HG03135 (cell line): ENCODE results near the gene PAQR5.
"Not testable (repeated sequence)": the region's sequence is repeated elsewhere in the genome, so short reads cannot be mapped to it uniquely, and the experiment has no call there.

ENCODE experiments used
- ATAC-seq: cut with Tn5 transposase; IDR thresholded peaks from one replicate; pipeline ENCODE4 v1.9.1; 2021; ENCODE audit warnings: mild to moderate bottlenecking, moderate library complexity; ENCODE audit not compliant: unreplicated experiment

PAQR5 gene

DNA sequence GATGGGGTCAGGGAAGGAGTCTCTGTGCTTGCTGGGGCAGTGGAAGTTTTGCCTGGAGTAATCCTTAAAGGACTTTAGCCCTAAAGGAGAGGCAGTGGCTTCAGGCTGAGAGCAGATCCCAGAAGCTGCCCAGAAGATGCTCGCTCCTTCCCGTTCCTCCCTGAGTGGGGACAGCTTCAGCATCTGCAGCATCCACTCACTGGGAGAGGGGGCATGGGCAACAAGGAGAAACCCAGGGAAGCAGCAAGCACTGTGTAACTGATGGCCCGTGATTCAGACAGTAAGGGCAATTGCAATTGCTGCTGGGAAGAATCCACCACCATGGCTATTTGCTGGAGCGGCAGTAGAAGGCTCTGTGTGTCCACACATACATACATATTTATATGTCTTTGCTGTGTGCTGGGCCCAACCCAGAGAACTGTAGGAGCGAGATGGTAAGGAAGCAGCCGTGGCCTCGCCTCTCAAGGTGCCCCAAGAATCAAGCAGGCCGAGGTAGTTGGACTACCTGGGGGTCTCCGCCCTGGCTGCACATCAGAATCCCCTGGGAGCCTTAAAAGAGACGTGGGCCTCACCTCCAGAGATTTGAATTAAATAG is 5.8 kb upstream of the PAQR5 start:
- no peak for ATAC-seq

DNA sequence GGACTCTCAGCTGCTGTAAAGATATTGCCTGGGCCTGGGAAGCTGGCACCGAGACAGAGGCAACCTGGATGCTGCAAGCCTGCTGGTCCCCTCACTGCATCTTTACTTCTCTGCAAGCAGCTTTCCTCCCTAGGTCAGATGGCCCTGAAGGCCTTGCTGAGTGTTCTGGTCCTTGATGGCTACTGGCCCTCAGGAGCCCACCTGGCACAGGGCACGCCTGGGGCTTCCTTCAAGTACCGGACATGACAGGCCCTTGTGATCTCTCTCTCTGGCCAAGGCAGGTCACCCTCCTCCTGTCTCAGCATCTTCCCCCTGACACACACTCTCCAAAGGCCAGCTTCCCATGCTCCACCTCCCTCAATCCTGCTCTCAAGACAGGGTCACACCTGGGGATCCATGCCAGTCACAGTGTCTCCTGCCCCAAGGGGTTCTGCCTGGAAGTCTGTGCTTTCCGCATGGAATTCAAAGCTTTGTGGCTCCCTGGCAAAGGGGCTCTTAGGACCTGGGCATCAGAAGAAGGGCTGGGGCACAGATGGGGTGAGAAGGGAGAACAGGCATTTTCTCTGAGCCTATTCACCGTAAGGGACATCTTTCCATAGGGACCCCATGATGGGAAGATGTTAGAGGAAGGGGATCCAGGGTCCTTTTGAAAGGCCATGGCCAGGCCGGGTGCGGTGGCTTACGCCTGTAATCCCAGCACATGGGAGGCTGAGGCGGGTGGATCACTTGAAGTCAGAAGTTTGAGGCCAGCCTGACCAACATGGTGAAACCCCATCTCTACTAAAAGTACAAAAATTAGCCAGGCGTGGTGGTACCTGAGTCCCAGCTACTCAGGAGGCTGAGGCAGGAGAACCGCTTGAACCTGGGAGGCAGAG is 4.7 kb upstream of the PAQR5 start:
- ATAC-seq: no peak

DNA sequence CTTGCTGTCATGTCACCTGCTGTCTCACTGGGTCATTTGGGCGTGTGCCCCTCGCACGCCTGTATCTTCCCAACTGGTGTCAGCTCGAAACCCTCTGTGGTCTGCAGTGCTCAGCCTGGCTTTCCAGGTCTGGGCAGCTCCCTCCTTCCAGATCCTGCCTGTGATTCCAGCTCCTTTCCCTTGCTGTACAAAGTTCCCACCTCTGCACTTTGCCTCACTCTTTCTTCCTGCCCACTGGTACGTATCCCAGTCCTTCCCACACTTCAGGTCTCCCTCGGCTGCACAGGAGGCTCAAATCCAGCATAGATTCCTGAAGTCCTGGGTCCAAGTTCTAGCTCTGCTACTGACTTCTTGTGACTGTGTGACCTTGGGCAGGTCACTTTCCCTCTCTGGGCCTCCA is 2.1 kb upstream of the PAQR5 start:
- no peak for ATAC-seq

DNA sequence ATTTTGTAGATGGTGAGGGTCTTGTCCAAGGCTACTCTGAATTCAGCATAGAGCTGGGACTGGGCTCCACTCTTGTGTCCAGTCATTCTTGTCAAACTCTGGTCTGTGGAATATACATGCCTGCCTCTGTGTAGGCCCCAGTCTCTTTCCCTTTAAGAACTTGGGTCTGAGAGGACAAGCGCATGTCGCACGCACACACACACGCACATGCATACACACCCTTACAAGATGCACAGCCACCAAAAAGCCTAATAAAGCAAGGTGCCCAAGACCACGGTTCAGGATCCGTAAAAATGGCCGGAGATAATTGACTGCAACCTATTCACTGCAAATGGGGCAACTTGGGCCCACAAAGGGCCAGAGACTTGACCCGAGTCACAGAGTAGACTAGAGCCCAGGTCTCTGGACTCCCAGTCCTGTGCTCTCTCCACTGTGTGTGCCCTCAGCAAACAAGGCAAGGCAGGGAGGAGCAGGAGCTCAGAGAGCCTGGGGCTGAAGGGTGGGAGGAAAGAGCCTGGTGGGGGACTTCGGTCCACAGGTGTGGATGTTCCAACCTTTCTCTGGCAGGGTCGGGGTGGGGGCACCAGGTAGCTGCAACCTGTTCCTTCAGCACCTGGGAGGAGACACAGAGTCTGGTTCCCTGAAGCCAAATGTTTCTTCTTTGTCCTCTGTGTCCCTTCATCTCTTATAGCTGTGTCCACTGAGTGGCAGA is 914 bp upstream of the PAQR5 start:
- no peak for ATAC-seq

DNA sequence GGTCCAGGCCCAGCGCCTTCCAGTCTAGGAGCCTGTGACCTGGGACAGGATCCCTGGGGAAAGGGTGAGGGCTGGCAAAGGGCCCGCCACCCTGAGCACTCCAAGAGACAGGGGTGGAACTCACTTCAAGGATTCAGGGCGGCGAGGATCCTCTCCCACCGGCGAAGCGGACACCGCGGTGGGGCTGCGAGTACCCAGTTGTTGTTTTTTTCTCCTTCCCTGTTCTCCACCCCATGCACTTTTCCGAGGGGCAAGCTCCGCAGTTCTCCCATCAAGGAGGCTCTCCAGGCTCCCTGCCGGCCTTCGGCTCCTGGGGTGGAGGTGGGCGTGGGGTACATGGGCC is 387 bp upstream of the PAQR5 start:
- ATAC-seq: no peak

DNA sequence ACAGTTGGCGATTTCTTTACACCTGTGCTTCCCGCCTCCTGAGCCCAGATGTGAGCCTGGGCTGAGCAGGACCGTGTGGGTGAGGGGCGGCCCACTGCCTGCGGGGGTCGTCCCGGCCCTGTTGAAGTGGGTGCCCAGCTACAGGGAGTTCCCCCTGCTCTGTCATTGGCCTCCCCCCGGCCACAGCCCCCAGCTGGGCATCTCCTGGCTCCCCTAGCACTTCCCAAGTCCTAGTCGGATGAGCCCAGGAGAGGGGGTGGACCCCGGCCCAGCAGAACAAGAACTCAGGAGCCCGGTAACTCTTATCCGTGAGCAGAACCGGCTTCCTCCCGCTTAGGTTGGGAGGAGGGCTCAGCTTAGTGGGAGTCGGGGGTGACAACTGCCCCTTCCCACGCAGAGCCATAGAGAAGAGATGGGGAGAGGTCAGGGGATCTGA is 757 bp downstream of the PAQR5 start:
- ATAC-seq: no peak

DNA sequence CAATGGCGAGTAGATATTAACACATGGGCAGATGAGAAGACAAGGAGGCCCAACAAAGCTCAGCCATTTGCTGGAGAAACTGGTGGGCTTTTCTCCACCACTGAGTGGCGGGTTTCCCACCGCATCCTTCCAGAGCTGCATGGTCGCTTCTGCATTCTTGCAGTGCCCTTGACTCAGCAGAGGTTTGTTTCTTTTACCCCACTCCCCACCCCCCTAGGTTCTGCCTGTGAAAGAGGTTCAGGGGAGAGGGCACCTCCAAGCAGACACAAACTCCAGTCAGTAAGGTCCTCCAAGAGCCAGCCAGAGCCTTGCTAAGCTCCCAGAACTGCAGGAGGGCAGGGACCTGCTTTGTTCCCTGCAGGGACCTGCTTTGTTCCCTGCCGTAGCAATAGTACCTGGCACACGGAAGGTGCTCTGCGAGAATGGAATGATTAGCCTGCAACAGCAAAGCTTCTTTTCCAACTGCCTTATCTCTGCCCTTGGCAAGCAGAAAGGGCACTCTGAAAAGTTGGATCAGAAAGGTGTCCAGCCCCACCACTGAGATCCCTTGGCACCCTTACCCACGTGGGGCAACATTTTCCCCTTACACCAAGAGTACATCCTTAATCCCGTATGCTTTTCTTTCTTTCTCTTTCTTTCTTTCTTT is 1.4 kb downstream of the PAQR5 start:
- ATAC-seq: no peak

DNA sequence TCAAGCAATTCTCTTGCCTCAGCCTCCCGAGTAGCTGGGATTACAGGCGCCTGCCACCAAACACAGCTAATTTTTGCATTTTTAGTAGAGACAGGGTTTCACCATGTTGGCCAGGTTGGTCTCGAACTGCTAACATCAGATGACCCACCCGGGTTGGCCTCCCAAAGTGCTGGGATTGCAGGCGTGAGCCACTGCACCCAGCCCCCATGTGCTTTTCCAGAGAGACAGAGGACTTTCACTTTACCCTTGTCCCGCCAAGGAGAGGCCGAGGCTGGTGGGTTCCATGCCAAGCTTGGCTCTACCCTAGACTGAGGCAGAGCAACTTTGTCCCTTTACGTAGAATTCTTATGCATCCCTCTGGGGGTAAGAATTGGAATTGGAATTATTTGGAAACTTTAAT is 2.4 kb downstream of the PAQR5 start:
- ATAC-seq: not testable (repeated sequence)

DNA sequence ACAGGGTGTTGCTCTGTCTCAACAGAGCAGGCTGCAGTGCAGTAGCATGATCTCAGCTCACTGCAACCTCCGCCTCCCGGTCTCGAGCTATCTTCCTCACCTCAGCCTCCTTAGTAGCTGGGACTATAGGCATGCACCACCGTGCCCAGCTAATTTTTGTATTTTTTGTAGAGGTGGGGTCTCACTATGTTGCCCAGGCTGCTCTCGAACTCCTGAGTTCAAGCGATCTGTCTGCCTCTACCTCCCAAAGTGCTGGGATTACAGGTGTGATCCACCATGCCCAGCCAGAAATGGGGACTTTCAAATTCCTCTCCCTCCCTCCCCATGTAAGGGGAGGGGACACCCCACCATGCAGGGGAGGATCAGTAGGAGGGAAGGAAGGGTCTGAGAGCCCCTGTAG is 3.4 kb downstream of the PAQR5 start:
- ATAC-seq: not testable (repeated sequence)

DNA sequence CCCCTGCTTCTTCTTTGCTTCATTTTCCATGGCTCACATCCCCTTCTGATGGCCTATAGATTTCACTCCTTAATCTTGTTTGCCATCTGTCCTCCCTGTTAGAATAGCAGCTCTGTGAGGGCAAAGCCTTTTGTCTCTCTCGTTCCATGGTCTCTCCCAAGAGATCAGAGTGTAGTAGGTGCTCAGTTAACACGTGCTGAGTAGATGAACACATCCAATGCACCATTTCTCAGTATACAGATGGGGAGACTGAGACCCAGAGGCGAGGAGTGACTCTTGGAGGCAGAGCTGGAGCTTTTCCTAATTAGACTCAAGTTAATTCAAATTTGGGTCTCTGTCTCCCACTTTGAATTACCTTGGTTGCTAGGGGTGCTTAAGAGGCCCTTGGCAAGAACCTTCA is 4.2 kb downstream of the PAQR5 start:
- no peak for ATAC-seq

DNA sequence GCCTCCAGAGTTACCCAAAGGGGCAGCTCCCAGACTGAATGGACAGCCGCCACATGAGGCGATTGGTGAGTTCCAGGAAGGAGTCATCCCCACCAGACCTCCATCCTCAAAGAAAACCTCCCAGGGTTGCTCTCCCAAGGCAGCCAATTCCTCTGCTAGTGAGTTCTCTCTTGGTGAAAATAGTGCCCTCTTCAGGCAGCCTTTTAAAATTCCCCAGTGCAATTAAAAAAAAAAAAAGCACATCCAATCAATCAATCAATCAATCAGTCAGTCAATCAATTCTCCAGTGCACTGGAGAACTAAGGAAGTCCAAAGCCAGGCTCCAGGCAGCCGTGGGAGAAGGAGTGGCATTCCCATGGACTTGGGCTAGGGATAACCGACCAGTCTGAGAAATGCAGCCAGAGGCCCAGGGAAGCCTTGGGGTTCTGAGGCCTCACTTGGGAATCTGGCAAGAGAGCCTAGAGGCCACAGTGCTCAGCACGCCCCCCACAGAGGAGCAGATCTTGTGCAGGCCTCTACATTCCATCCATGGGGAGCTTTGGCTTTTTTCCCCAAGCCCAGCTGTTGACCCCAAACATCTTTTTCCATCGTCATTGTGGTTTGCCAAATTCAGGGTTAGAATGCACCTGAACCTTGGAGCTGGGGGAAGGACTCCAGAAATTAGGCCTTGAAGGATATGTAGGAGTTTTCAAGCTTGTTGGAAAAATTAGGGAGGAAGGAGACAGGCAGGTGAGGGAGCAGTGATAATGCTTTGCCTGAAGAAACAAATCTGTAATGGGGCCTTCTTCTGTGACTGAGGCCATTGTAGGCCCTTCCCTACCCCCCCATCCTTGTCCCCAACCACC is 4.8 kb downstream of the PAQR5 start:
- no peak for ATAC-seq

DNA sequence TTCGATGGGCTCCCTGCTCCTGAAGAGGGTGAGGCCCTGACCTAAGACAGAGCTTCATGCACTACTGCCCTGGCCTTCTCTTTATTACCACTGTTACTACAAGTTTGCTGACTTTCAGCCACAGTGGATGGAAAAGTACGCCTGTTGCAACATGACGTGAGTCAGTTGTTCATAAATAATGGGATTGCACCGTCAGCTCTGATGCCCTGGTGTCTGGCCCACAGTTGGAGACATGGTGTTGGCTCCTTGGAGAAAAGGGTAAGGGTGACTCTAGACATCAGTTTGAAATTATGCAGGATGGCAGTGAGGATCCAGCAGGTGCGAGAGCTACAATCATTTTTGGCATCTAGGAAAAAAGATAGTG is 5.5 kb downstream of the PAQR5 start:
- ATAC-seq: no peak

DNA sequence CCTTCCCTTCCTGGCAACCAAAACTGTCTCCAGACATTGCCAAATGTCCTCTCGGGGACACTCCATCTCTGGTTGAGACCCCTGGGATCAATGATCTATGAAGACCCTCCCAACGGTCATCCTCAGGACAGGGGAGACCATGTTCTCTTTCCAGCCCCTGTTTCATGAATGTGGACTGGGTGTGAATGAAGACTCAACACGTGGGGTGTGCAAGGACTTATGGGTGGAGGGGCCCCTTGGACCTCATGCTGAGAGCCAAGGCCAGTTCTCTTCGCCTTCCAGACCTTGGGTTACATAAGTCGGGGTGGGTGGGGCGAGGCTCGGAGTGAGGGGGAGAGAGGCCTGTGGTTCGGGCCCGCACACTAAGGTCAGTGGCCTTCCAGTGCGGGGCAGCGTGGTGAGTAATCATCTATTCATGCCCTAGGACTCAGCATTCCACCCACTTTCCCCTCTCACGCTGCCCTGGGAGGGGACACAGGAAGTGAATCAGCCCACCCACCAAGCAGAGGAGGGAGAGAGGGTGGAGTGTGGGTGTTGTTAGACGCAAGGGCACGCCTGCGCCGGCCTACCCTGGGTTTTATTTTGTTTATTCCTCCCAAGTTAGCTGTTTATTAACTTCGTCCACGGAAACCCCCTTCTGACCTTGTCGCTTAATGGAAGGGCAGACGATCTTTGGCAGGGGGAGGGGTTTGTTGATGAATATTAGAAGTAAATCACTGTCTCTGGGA is 6.7 kb downstream of the PAQR5 start:
- no peak for ATAC-seq

DNA sequence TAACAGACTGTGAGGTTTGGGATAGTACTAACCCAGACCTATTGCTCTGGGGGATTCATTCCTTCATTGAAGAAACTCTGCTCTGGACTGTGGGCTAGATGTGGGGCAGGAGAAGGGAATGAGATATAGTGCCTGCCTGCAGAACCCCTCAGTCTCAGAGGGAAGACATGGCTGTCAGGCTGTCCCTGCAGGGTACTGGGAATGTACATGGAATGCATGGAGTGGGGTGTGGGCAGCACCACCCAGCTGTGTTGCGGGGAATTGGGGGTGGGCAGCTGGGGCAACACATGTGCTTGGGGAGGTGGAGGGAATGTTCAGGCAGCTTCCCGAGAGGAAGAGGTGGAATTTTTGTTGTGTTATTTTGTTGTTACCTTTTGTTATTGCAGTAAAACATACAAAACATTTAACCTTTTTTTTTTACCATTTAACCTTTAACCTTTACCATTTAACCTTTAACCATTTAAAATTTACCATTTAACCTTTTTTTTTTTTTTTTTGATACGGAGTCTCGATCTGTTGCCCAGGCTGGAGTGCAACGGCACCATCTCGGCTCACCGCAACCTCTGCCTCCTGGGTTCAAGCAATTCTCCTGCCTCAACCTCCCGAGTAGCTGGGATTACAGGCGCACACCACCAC is 7.3 kb downstream of the PAQR5 start:
- no peak for ATAC-seq

DNA sequence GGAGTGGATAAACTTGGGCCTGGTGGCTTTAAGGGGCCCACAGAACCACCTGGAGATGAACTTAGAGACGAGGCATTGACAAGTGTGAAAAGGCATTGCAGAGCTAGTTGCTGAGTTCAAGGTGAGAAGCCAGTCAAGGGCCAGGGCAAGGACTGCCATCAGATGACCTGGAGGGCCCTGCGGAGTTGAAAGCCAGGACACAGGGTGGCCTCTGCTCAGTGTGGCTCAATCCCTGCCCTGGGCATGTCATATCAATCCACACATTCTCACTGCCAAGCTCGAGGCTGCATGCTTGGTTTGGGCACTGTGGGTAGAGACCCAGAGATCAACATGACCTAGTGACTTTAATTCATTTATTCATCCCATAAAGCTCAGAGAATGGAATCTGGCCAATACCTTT is 9.2 kb downstream of the PAQR5 start:
- ATAC-seq: no peak

DNA sequence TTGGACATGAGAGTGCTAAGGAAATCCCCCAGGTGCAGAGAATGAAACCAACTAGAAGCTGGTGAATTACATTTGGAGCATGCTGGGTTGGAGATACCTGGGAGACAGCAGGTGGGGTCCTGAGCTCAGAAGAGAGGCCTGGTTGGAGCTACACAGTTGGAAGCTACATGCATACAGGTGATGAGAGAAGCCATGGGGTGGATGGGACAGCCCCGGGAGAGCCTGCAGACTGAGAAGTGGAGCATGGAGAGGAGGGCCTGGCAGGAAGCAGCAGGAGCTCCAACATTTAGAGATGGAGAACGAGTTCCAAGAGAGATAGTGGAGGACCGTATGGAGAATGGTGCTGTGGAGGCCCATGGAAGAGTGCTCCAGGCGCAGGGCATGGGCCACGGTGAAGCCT is 10.2 kb downstream of the PAQR5 start:
- no peak for ATAC-seq

DNA sequence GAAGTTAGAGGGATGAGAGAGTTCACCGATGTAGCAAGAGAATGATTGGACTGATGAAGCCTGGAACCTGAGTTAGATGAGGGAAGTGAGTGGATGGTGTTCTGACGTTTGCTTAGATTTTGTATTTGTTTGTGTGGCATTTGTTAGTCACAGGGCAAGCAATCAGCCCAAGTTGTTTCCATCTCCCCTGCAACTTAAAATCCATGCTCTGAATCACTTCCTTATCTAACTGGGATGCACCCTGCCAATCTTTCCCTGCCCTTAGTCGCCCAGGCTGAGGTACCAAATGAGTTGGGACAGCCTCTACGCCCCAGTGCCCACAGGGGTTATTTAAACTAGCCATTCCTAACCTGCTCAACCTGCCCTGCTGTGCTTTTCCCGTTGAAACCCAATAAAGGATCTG is 12.6 kb downstream of the PAQR5 start:
- ATAC-seq: no peak

DNA sequence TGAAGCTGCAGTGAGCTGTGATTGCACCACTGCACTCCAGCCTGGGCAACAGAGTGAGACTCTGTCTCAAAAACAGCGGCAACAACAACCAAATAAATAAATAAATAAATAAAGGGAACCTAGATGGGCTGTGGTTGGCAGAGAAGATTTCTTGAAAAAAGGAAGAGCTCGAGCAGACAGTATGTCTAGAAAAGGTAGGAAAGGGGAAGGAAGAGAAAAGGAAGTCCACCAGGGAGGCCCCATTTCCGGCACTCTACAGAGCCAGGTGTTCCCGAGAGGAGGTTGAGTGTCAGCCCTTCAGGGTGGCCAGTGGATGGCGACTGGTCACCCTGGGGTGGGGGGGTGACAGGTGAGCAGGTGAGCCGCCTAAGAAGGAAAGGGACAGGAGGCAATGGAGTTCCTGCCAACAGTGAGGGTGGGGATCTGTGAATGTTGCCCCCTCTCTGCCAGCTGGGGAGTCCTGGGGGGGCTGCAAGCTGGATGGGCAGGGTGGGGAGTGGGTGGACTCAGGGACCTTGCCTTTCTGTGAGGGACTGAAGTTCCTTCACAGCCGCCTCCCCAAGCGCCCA is 14.8 kb downstream of the PAQR5 start:
- ATAC-seq: no peak

DNA sequence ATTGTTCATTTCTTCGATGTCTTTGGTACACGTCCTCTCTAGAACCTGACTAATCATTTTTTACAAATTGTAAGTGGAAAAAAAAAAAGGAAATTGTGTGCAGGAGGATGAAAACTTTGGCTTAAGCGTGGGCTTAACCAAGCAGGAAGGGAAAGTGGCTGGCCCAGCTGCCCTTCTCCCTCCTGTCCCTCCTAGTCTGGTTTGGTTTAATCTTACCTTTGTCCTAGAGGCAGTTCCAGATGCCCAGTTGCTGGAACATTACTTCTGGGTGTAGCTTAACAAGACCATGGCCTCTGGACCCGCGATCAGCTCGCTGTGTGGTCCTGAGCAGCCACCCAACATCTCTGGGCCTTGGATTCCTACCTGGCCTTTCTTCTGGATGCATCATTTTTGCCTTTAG is 15.4 kb downstream of the PAQR5 start:
- no peak for ATAC-seq
